HEK293 (cell line): ENCODE measurements around the gene ABHD12.

Experiments
- CTCF ChIA-PET: fragments of 350-600 bp; formaldehyde crosslinking; extraction: SDS; loops from one replicate; lab custom pipeline; 2021; ENCODE audit warnings: antibody characterized with exemption; lab: Yijun Ruan, JAX
- POLR2A ChIA-PET: fragments of 300-600 bp; formaldehyde crosslinking; extraction: SDS; loops from one replicate; lab custom pipeline; 2020; ENCODE audit warnings: antibody characterized with exemption, inconsistent platforms; lab: Yijun Ruan, JAX
- H3K27ac ChIP-seq: fragments of 200-500 bp; sonication (Bioruptor generic); 2 replicates; pipeline ENCODE4 v1.5.1; 2014; ENCODE audit warnings: low read depth, low read length, control low read depth, inconsistent platforms; ENCODE audit errors: extremely low read depth
- H3K36me3 ChIP-seq, 2 experiments: fragments of 200-500 bp in 1 of 2; sonication (Bioruptor generic) in 1 of 2; 1 replicate in 1 of 2; 2 replicates in 1 of 2; pipeline ENCODE4 v1.5.1; 2014 to 2017; ENCODE audit warnings: inconsistent platforms in 2 of 2, low read length in 2 of 2; ENCODE audit not compliant: control insufficient read depth in 2 of 2, insufficient read depth in 1 of 2
- H3K4me1 ChIP-seq: fragments of 200-500 bp; sonication (Bioruptor generic); 2 replicates; pipeline ENCODE4 v1.5.1; 2014; ENCODE audit warnings: mild to moderate bottlenecking, low read length, inconsistent platforms; ENCODE audit not compliant: control insufficient read depth, insufficient read depth
- H3K4me3 ChIP-seq: 2 replicates; pipeline ENCODE4 v1.5.1; 2011; ENCODE audit warnings: low read depth, mild to moderate bottlenecking, control low read depth, low read length, moderate library complexity
- H3K9me3 ChIP-seq: fragments of 200-500 bp; sonication (Bioruptor generic); 2 replicates; pipeline ENCODE4 v1.5.1; 2014; ENCODE audit warnings: low read depth, low read length, inconsistent platforms; ENCODE audit not compliant: control insufficient read depth, insufficient read depth
- CTCF ChIP-seq: fragments of 450-650 bp; formaldehyde crosslinking; IDR thresholded peaks from 2 replicates; pipeline ENCODE4 v1.5.1; 2016; ENCODE audit warnings: missing biosample characterization, missing genetic modification characterization
- GLIS1 ChIP-seq: fragments of 450-650 bp; formaldehyde crosslinking; IDR thresholded peaks from 2 replicates; pipeline ENCODE4 v1.5.1; 2016; ENCODE audit warnings: missing biosample characterization, missing genetic modification characterization
- INSM2 ChIP-seq: fragments of 450-650 bp; formaldehyde crosslinking; IDR thresholded peaks from 2 replicates; pipeline ENCODE4 v1.5.1; 2016; ENCODE audit warnings: missing biosample characterization, missing genetic modification characterization
- PRDM4 ChIP-seq: fragments of 450-650 bp; formaldehyde crosslinking; IDR thresholded peaks from 2 replicates; pipeline ENCODE4 v1.5.1; 2017; ENCODE audit warnings: missing biosample characterization, missing genetic modification characterization
- ZIC2 ChIP-seq: fragments of 450-650 bp; formaldehyde crosslinking; IDR thresholded peaks from 2 replicates; pipeline ENCODE4 v1.5.1; 2016; ENCODE audit warnings: missing biosample characterization, missing genetic modification characterization
- ZNF140 ChIP-seq: fragments of 450-650 bp; formaldehyde crosslinking; IDR thresholded peaks from 2 replicates; pipeline ENCODE4 v1.5.1; 2016; ENCODE audit warnings: missing biosample characterization, missing genetic modification characterization
- ZNF341 ChIP-seq: fragments of 450-650 bp; formaldehyde crosslinking; IDR thresholded peaks from 2 replicates; pipeline ENCODE4; 2016; ENCODE audit warnings: low read depth, missing biosample characterization, missing genetic modification characterization
- ZNF645 ChIP-seq: fragments of 450-650 bp; formaldehyde crosslinking; IDR thresholded peaks from 2 replicates; pipeline ENCODE4; 2016; ENCODE audit warnings: missing biosample characterization, missing genetic modification characterization
- ZNF654 ChIP-seq: fragments of 450-650 bp; formaldehyde crosslinking; IDR thresholded peaks from 2 replicates; pipeline ENCODE4 v1.5.1; 2016; ENCODE audit warnings: low read depth, missing biosample characterization, missing genetic modification characterization
- ZNF664 ChIP-seq: fragments of 450-650 bp; formaldehyde crosslinking; IDR thresholded peaks from 2 replicates; pipeline ENCODE4 v1.5.1; 2016; ENCODE audit warnings: missing biosample characterization, missing genetic modification characterization

Gene ABHD12

GRCh38 chr20:25297141-25297905, 93.3 kb downstream of the ABHD12 start:
- Histone ChIP-seq H3K27ac (no peak overlapping the region), H3K36me3 (peaks cover 0 to 55% of the 10 kb centered on the region in 2 experiments; a peak in 1 of 3 replicates), H3K4me3 (no peak overlapping the region), H3K9me3 (no peaks in the 10 kb centered on the region), H3K4me1 (no peaks in the 10 kb centered on the region)
- POLR2A ChIA-PET: no interaction called here
- CTCF ChIA-PET: interaction anchor here (1.5 to 3.4 kb wide), 2 partner anchors 102 to 110 kb away, joined by 3 to 47 read pairs; partner anchors contain the start of gene GINS1
- no peak for TF ChIP-seq PRDM4
- peak; percentile 83 for TF ChIP-seq GLIS1
- peak; percentile 86 for TF ChIP-seq ZIC2 (tag by site-specific recombination)

- Histone ChIP-seq H3K9me3 (no peaks in the 10 kb centered on the region), H3K27ac (0 out of 2 replicates have a peak overlapping the region, but pooled peaks have one; percentile 19), H3K4me3 (no peak overlapping the region), H3K36me3 (peaks cover 0 to 51% of the 10 kb centered on the region in 2 experiments; a peak in 1 of 3 replicates), H3K4me1 (no peaks in the 10 kb centered on the region)
- 0 out of 2 replicates have a peak, but pooled peaks have one; percentile 28 for TF ChIP-seq ZNF654 (tag by site-specific recombination)
- TF ChIP-seq ZNF664 (tag by site-specific recombination): no peak
- TF ChIP-seq ZNF645 (tag by site-specific recombination): no peak
- peak; percentile 41; the same call in 1 of the 2 replicates for TF ChIP-seq CTCF (tag by site-specific recombination)
- ChIA-PET POLR2A (no interaction called here), CTCF (interaction anchor here (0.5 to 3.4 kb wide), 6 partner anchors 13 to 241 kb away, joined by 3 to 47 read pairs (median 3); partner anchors contain the start of gene GINS1)
These were observed 94.2 kb downstream of the ABHD12 start for GRCh38 chr20:25296094-25297093.

- CTCF ChIA-PET: interaction anchor here (0.7 to 3.4 kb wide), 8 partner anchors 14 to 112 kb away, joined by 3 to 47 read pairs (median 4); partner anchors contain the start of gene GINS1
- 0 out of 2 replicates have a peak overlapping the region, but pooled peaks have one; percentile 19 for H3K27ac ChIP-seq
These were observed 95.1 kb downstream of the ABHD12 start for GRCh38 chr20:25295386-25296093.

More at GRCh38 chr20:25295386-25296093, 95.1 kb downstream of the ABHD12 start:
- Histone ChIP-seq H3K4me1 (no peaks in the 10 kb centered on the region), H3K9me3 (no peaks in the 10 kb centered on the region), H3K4me3 (no peak overlapping the region), H3K36me3 (peaks cover 0 to 55% of the 10 kb centered on the region in 2 experiments; a peak in 1 of 3 replicates)
- TF ChIP-seq ZIC2 (tag by site-specific recombination) (no peak), GLIS1 (no peak), INSM2 (no peak), ZNF341 (tag by site-specific recombination) (peak; percentile 49; the same call in 1 of the 2 replicates), ZNF140 (tag by site-specific recombination) (no peak)
- POLR2A ChIA-PET: interaction anchor here (0.6 kb wide), 1 partner anchor 112 kb away, joined by 3 read pairs; the partner anchor contains the start of gene GINS1
